ENCODE results near the gene NAV2. TPM values are rescaled to one million over a fixed set of nuclear protein-coding genes. Genes with fewer than 3 reads are reported as not detected.
"Not testable (repeated sequence)": the region's sequence is repeated elsewhere in the genome, so short reads cannot be mapped to it uniquely, and the experiment has no call there.

Gene NAV2
- total RNA-seq, 1 donor from 2014 or later, result 32.0 TPM

- no peak for ATAC-seq
- no peak for DNase-seq (ENCODE audit: low spot score)
Observed at GRCh38 chr11:20122131-20122530, 409.5 kb downstream of the NAV2 start.

GRCh38 chr11:20125927-20126326 lies 413.3 kb downstream of the NAV2 start:
- ATAC-seq (no peak), DNase-seq (ENCODE audit: low spot score) (no peak)

- ATAC-seq, result no peak
- no peak for DNase-seq (ENCODE audit: low spot score)
Observed at GRCh38 chr11:20126724-20127123, 414.1 kb downstream of the NAV2 start.

- ATAC-seq (peak; percentile 88), DNase-seq (ENCODE audit: low spot score) (peak; percentile 72)
Observed at GRCh38 chr11:20127671-20128527, 415.3 kb downstream of the NAV2 start.

GRCh38 chr11:20128528-20128825 lies 415.8 kb downstream of the NAV2 start:
- ATAC-seq; DNase-seq (ENCODE audit: low spot score): not testable (repeated sequence)

GRCh38 chr11:20129665-20130064 lies 417.0 kb downstream of the NAV2 start:
- no peak for DNase-seq (ENCODE audit: low spot score)
- no peak for ATAC-seq

- DNase-seq (ENCODE audit: low spot score), result peak; percentile 62
- peak; percentile 86 for ATAC-seq
Observed at GRCh38 chr11:20131788-20132666, 419.4 kb downstream of the NAV2 start.

- ATAC-seq, result no peak
- no peak for DNase-seq (ENCODE audit: low spot score)
Observed at GRCh38 chr11:20132667-20133039, 420.0 kb downstream of the NAV2 start.

GRCh38 chr11:20134991-20135736 lies 422.5 kb downstream of the NAV2 start:
- ATAC-seq, result no peak
- no peak for DNase-seq (ENCODE audit: low spot score)

GRCh38 chr11:20137637-20138036 lies 425.0 kb downstream of the NAV2 start:
- DNase-seq (ENCODE audit: low spot score) (no peak), ATAC-seq (no peak)

- DNase-seq (ENCODE audit: low spot score) (no peak), ATAC-seq (no peak)
Observed at GRCh38 chr11:20138707-20139106, 426.1 kb downstream of the NAV2 start.

GRCh38 chr11:20154381-20154780 lies 441.7 kb downstream of the NAV2 start:
- no peak for DNase-seq (ENCODE audit: low spot score)
- ATAC-seq, result no peak

- DNase-seq (ENCODE audit: low spot score) (no peak), ATAC-seq (no peak)
Observed at GRCh38 chr11:20155683-20156279, 443.1 kb downstream of the NAV2 start.

GRCh38 chr11:20156280-20156875 lies 443.7 kb downstream of the NAV2 start:
- DNase-seq (ENCODE audit: low spot score) (no peak), ATAC-seq (no peak)

GRCh38 chr11:20156876-20157613 lies 444.4 kb downstream of the NAV2 start:
- DNase-seq (ENCODE audit: low spot score) (no peak), ATAC-seq (no peak)

GRCh38 chr11:20157728-20158127 lies 445.1 kb downstream of the NAV2 start:
- DNase-seq (ENCODE audit: low spot score) (no peak), ATAC-seq (no peak)

GRCh38 chr11:20158597-20159257 lies 446.1 kb downstream of the NAV2 start:
- DNase-seq (ENCODE audit: low spot score) (peak; percentile 54), ATAC-seq (peak; percentile 92)

- no peak for ATAC-seq
- DNase-seq (ENCODE audit: low spot score), result no peak
Observed at GRCh38 chr11:20159466-20160381, 447.1 kb downstream of the NAV2 start.
